NCI-H1105 (cell line): ENCODE results near the gene DOK1.

Experiments
- DNase-seq: peaks from one replicate; lab custom pipeline; 2025; lab: John Stamatoyannopoulos, UW

Gene DOK1

DNA sequence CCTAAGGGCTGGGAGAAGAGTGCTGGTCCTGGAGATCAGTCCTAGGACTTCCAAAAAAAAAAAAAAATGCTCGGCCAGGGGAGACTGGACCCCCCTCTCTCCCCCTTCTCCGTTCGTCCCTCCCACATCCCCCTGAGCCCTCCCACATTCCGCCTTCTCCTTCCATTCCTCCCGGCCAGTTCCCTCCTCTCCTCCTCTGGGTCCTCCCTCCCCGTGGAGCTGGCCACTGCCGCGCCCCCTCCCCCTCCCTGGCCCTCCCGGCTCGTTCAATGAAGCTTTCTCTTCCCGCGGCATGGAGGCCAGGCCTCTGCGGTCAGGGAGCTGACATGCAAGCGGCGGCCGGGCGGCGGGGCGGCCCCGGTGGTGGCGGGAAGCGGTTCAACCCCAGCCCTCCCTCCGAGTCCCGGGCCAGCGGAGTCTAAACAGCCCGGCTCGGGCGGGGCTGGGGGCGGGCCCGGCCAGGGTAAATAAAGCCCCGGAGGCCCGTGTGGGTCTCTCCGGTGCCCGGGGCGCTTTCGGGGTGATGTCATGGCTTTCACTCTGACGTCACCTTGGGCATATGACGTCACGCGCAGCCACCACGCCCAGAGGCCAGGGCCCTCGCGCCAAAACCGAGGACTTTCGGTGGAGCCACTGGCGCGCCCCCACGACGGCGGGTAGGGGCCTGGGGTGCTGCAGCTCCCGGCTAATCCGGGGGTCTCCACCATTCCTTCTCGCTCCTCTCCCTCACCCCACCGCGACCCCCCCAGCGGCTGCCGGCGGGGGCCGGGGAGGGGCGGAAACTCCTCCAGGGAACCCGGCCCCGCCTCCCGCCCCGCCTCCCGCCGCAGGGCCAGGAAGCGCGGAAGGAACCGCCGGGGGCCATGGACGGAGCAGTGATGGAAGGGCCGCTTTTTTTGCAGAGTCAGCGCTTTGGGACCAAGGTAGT is at the start of gene DOK1, which contains the start of gene LOXL3:
Gene DOK1 (plus strand): TSS at position 829 of the 928 bp plus-strand sequence. CDS start 35 bp downstream, at position 864.
Gene LOXL3 (minus strand): TSS at position 51 of the 928 bp plus-strand sequence. CDS start 1,308 bp downstream, outside the sequence.
- peak; percentile 49 for DNase-seq

DNA sequence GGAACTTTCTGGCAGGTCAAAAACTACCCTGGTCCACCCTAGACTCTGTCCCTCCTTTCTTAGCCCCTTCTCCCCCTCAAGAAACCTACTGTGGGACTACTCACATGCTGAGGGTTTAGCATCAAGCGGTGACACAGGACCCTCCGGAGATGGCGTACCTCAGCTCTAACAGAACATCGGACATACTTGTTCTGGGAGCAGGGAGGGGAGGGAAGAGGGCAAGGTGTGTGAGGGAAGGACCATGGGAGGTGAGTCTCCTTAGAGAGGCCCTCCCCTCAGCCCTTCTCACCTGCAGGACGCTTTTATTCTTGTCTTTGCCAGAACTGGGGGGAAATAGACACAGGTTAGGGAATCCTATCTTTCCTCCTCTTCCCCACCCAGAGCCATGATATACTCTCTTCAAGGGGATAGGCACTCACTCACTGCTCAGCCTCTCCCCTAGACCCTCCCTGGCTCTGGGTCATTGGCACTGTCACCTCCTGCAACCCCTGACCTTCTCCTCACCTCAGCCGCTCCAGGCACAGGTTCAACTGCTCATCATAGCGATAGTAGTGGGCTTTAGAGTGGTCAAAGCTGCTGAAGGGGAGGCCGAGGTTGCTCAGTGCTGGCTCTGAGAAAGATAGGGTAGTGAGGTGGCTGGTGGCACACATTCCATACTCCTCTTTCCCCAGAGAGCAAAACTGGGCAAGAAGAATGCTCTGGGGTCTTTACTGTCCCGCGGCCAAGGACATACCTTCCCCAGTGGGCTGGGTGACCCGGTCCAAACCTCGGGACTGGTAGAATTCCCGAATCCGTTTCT is 48.9 kb upstream of the DOK1 start:
- DNase-seq, result no peak

DNA sequence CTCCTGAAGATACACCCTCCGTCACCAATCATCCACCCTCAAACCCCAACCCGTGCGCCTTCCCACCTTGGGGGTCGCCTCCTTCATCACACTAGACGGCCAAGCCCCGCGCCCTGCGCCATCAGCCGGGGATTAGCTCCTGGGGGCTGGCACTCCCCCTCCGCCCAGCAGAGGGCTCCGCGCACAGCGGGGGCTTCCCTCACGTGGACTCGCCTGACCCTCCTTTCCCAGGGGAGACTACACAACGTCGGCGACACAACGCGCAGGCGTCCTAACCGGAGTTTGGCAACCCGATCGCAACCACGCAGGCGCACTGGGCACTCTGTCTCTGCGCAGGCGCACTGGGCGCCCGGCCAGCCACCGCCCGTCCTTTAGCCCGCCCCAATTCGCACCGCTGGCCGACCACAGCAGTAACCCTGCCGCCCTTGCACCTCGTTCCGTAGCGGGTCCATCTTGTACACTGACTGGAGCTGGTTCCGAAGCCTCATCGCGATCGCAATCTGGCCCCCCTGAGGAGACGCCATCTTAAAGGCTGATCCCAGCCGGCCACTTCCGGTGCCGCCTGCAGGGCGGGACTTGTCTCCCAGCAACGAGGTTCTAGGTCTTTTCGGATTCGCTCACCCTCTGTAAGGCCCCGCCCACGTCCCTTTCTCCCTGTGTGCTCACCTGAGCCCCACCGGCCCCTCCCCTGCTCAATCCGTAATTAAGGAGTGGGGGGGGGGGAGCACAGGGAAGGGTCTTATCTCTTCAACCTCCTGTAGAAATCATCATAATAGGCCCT is 47.2 kb upstream of the DOK1 start, which contains the start of gene PCGF1:
Gene PCGF1 (minus strand): TSS at position 551 of the 781 bp plus-strand sequence. CDS start 27 bp downstream, at position 524.
- DNase-seq, result peak; percentile 98

DNA sequence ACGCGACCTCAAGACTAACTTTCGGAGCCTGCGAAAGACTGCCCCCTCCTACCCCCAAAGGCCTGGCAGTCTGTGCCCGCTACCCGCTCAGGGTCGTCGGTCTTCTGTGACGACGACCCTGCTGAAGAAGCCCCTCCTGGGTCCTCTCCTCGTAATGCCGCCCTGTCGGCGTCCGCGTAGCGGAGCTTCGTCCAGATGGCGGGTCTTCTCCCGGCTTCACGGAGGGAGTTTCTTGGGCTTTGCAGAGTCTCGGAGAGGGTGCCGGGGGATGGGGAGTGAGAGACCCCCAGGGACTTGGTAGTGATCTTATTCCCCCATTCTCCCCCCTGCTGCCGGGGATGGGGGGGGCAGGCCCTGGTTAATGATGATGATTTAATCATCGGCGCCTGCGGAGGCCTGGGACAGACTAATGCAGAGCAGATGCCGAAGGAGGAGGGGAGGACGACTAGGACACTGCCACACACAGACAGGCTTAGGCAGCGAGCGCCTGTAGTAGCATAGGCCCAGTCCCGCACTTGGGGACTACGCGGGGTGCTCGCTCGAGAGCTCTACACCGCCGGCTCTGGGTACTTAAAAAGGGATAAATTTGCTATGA is 46.5 kb upstream of the DOK1 start:
- DNase-seq, result no peak

DNA sequence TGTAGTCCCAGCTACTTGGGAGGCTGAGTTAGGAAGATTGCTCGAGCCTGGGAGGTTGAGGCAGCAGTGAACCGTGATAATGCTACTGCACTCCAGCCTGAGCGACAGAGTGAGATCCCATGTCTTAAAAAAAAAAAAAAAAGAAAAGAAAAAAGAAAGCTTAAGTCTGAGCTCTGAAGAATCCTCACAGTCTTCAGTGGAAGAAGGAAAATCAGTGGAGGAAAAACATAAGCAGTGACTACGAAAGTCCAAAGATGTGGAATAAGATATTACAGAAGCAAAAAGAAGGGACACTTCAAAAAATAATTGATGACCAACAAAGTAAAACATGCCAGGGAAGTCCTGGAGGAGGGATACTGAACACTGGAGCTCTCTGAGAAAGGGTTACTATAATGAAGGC is 44.2 kb upstream of the DOK1 start:
- DNase-seq, result no peak

DNA sequence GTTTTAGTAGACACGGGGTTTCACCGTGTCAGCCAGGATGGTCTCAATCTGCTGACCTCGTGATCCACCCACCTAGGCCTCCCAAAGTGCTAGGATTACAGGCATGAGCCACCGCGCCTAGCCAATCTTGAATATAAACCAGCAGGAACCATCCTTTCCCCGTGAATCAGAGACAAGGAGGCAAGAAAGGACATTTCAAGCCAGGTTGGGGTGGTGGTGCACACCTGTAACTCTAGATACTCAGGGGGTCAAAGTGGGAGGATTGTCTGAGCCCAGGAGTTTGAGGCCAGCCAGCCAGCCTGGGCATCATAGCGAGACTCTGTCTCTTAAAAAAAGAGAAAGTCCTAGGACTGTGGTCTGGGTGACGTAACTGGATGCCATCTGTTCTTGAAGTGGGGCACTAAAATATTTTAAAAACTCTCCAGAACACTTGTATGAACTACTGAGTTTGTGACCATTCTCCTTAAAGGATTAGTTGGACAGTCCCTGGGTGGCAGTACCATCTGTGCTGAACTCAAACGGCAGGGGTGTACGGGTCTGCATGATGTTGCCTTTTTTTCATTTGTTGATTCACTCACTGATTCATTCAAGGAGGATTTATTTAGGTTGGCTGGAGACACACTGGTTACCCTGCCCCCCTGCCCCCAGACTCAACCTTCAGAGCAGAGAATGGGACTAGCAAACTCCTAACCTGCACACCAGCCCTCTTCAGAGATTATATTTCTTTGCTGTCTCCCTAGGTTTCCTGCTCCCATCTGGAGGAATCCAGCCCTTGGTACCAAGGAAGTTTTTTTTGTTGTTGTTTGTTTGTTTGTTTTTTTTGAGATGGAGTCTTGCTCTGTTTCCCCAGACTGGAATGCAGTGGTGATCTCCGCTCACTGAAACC is 43.2 kb upstream of the DOK1 start:
- no peak for DNase-seq

DNA sequence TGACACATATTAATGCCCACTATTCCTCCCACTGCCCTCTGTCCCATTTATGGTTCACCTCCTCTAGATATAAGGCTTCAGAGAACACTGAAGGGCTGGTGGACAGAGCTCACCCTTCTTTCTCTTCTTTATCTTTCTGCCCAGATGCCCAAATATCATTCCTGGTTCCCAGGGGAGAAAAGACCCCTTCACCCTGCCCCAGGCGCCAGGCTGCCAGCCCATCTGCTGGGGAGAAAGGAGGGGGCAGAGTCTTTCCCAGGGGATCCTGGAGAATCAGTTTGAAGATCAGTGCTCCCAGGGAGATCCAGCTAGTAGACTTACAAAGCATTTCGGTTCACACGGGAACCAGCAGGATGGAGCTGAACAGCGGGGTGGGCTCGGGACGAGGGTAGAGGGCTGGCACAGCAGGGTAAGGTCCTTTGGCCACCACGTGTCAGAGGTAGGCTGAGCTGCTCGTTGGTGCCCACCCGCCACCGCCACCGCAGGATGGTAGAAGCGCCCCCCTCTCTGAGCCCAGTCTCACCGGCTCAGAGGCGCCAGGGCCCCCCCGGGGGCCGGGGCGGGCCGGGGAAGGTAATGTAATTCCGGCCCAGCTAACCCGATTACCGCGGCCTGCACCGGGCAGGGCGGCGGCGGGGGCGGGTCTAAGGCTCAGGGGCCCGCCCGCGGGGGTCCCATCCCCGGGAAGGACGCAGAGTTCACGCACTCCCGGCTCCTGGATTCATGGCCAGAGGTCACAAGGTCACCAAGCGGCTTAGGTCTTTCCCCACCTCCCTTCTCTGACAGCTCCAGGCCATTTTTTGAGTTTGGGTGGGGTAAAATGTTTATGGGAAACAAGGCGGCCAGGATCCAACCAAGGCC is 41.5 kb upstream of the DOK1 start:
- DNase-seq, result no peak

DNA sequence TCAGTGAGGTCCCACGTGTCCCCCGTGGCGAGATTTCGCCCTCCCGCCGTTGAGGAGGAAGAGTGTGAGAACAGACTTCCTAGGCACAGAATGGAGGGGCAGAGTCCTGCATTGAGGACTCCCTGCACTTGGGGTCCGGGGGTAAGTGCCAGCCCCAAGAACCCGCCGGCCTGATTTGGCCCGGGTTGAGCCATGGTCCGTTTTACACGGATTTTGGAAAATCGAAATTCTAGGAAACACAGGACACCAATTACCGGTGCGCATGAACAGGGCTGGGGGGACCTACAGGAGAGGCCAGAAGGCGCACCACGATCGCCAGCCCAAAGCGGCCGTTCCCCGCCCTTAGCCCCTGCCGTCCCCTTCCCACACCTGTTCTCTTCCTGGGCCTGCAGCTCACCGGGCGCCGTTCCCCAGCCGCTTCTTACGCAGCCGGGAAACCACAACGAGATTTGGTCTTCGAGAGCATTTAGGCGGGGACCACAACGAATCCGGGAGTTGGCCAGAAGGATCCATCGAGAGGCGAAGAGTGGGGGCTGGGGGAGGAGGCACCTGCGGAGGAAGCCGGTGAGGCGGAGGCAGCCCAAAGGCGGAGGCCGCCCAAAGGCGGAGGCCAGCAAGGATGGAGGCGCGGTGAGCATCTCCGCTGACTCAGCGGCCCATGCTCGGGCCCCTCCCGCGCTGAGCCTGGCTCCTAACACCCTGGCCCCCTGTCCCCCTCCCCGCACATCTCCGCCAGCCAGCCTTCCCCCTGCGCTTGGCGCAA is 40.7 kb upstream of the DOK1 start:
- no peak for DNase-seq

DNA sequence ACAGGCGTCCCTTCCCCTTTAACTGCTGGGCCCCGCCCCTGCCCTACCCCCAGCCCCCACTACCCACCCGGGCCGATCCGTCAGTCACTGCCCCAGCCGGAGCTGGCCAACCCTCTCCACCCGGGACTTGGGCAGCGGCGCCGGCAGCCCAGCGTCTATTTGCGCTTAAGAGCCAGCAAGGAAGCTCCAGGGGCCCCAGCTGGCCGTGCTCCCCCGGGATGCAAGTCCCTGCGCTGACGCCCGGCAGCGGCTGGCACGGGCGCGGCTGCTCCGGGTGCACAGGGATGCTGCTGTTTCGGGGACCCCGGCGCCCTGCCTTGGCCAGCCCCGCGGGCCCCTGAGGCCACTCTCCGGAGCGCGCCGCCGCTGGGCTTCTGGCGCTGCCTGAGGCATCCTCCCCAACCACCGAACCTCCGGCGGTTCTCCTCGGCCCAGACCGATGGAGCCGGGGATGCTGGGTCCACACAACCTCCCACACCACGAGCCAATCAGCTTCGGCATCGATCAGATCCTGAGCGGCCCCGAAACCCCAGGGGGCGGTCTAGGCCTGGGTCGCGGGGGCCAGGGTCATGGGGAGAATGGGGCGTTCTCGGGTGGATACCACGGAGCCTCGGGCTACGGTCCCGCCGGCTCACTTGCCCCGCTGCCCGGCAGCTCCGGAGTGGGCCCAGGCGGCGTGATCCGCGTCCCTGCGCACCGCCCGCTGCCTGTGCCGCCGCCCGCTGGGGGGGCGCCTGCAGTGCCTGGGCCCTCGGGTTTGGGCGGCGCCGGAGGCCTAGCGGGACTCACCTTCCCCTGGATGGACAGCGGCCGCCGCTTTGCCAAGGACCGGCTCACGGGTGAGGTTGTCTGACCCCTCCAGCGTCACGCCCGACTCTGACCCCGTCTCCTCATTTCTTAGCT is 39.9 kb upstream of the DOK1 start, which contains the start of gene TLX2:
Gene TLX2 (plus strand): TSS at position 83 of the 903 bp plus-strand sequence. CDS start 357 bp downstream, at position 440.
- no peak for DNase-seq

DNA sequence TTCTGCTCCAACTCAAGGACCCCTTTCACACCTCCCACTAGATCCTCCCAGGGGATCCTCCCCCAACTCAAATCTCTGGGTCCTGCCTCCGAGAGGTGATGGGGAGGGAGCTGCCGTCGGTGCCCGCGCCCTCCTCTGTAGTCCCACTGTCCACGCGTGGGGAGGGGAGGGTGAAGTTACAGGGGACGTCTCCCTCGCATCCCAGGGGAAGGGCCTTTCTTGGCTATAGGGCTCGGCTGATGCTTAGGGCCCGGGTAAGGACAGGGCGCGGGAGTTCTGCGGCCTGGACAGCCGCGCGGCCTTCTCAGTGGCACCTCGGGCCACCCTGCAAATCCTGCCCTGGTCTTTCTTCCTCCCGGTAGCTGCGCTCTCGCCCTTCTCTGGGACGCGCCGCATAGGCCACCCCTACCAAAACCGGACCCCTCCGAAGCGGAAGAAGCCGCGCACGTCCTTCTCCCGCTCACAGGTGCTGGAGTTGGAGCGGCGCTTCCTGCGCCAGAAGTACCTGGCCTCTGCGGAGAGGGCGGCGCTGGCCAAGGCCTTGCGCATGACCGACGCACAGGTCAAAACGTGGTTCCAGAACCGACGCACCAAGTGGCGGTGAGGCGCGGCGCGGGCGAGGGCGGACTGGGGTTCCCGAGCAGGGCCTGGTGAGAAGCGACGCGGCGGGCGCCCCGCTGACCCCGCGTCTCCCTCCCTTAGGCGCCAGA is 39.1 kb upstream of the DOK1 start:
- no peak for DNase-seq

DNA sequence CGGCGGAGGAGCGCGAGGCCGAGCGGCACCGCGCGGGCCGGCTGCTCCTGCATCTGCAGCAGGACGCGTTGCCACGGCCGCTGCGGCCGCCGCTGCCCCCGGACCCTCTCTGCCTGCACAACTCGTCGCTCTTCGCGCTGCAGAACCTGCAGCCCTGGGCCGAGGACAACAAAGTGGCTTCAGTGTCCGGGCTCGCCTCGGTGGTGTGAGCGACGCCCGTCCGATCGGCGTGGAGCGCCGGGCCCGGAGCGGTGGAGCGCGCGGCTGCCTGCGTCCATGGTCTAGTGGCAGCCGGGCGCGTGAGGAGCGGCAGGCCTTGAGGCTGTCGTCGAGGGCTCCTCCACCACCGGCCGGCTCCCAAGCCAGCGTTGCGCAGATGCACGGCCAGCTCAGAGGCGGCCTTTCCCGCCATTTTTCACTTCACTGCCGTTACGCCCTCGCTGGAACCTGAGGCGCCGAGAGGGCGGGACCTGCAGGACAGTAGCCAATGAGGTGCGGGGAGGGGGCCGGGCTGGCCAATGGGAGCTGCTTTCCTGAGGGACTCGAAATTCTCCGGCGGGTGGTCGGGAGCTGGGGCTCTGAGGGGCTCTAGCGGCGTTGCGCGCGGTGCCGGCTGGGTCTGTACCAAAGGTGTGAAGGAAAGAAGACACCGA is 38.4 kb upstream of the DOK1 start:
- no peak for DNase-seq

DNA sequence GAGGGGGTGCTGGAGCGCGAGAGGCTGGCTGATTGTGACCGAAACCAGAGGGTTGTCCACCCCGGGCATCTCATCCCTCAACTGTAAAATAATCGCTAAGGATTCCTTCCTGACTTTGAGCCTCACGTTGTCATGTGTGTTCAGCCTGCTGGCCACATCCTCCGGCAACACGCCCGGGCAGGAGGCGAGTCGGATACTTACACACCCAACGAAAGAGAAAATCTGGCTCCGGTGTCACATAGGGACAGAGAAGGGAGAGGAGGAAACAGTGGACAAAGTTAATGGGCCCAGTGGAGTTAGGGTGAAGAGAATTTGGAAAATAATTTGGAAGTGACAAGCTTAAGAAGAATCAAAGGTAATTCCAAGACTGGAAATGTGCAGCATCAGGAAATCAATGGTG is 37.9 kb upstream of the DOK1 start:
- DNase-seq, result no peak

DNA sequence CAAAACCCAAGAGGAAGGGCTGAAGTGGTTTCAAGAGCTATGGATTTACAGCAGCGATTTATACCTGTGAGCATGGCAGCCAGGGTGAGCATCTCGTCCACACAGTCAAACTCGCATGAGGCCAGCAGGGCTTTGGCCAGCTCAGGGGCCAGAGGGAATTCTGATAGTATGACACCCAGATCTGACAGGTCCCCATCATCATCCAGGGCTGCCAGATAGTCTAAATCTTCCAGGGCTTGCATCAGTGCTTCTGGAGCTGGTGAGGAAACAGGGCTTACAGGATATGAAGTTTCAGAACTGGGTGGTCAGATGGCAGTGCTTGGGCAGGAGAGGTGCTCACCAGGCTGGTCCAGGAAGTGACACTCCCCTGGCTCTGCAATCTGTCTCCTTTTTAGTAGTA is 32.0 kb upstream of the DOK1 start:
- DNase-seq, result no peak

DNA sequence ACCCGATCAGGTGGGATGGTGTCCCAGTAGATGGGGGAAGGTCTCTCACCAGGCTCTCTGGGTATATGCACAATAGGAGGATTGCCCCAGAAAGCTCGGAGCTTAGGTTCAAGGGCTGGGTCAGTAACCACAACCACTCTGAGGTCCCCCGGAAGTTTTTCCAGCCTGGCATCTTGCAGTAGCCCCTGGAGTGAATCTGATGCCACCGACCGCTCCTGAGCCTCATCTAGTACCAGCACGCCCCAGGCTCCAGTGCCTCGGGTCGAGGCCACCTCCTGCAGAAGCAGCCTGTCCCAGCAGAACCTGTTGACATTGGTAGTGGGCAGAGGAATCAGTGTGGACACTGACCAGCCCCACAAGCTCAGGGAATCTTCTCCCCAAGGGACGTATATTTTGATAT is 30.5 kb upstream of the DOK1 start:
- DNase-seq, result no peak

DNA sequence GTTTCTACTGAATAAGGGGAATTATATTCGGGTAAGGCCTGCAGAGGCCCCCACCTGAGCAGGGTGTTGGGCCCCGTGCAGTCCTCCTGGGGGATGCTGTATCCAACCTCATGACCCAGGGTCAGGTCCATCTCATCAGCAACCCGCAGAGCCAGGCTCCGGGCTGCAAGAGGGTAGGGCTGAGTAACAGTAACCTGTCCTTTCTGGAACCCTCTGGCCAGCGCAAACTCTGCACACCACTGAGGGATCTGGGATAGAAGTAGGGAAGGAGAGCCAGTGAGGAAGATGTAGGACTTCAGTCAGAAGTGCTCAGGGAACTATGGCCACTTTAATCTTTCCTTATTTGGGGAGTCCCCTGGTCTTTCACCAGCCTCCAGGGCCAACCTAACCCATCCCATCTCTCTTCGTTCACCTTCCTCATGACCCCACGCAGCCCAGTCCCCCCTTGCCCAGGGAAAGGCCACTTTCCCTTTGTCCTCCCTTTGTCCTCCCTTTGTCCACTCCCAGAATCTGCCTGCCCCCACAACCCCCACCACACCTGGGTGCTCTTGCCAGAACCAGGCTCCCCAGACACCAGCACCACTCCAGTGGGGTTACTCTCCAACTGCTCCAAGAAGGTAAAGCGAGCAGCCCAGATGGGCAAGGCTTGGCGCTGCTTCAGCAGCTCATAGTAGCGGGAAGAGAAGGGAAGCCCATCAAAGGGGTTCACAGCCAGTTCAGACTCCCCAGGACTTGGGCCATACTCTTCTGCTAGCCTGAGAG is 29.4 kb upstream of the DOK1 start:
- no peak for DNase-seq
